K562 (cell line): ENCODE results near the gene CASKIN1.

Experiments used
- ARID4B ChIP-seq: sonication (generic); formaldehyde crosslinking; IDR thresholded peaks from 2 replicates; pipeline ENCODE4 v1.8.0; 2022; ENCODE audit warnings: mild to moderate bottlenecking, missing genetic modification reagents
- CTCF ChIP-seq, 3 experiments: IDR thresholded peaks in 2 of 3; conservative IDR thresholded peaks in 1 of 3; 2 replicates each; pipeline ENCODE4 v1.5.1; 2011 to 2012; ENCODE audit warnings: low read length in 3 of 3, mild to moderate bottlenecking in 3 of 3, control low read depth in 2 of 3, improper control_type of control experiment in 1 of 3, inconsistent platforms in 1 of 3, low read depth in 1 of 3, mixed read lengths in 1 of 3, moderate library complexity in 1 of 3; ENCODE audit not compliant: insufficient read depth in 2 of 3
- HNRNPH1 ChIP-seq: fragments of 200-400 bp; formaldehyde crosslinking; optimal IDR thresholded peaks from 2 replicates; pipeline ENCODE3; 2017; ENCODE audit warnings: low read depth, mild to moderate bottlenecking, low read length, moderate library complexity
- SIX5 ChIP-seq, 2 experiments: IDR thresholded peaks; 2 replicates each; pipeline ENCODE4 v1.6.1; 2011; ENCODE audit warnings: low read length in 2 of 2, borderline replicate concordance in 1 of 2, low read depth in 1 of 2, mild to moderate bottlenecking in 1 of 2, moderate library complexity in 1 of 2; ENCODE audit not compliant: insufficient read depth in 1 of 2
- ZNF146 ChIP-seq: IDR thresholded peaks from one replicate; pipeline ENCODE4 v1.6.1; 2018; ENCODE audit warnings: missing compliant biosample characterization; ENCODE audit not compliant: unreplicated experiment
- TF ChIP-seq, protein P1 (sequence below), 2 experiments: fragments of 450-650 bp in 1 of 2; IDR thresholded peaks; 2 replicates each; pipeline ENCODE4 v1.6.1; 2011 to 2017; ENCODE audit warnings: low read depth in 2 of 2, antibody characterized with exemption in 1 of 2, borderline replicate concordance in 1 of 2, low read length in 1 of 2, mild to moderate bottlenecking in 1 of 2, mixed read lengths in 1 of 2; ENCODE audit not compliant: control insufficient read depth in 1 of 2
- TF ChIP-seq, protein P2 (sequence below): sonication (generic); formaldehyde crosslinking; IDR thresholded peaks from 2 replicates; pipeline ENCODE4 v1.9.0; 2022; ENCODE audit warnings: mild to moderate bottlenecking, missing genetic modification reagents

DNA sequence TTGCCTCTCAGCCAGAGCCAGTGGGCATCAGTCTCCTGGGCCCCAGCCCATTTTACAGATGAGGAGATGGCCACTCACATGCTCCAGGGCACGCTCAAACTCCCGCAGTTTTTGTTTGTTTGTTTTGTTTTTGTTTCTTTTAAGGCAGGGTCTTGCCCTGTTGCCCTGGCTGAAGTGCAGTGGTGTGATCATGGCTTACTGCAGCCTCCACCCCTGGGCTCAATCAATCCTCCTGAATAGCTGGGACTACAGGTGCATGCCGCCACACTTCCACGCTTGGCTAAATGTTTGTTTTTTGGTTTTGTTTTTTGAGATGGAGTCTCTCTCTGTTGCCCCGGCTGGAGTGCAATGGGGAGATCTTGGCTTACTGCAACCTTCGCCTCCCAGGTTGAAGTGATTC is 30.5 kb upstream of the CASKIN1 start:
- TF ChIP-seq, protein P1, sequence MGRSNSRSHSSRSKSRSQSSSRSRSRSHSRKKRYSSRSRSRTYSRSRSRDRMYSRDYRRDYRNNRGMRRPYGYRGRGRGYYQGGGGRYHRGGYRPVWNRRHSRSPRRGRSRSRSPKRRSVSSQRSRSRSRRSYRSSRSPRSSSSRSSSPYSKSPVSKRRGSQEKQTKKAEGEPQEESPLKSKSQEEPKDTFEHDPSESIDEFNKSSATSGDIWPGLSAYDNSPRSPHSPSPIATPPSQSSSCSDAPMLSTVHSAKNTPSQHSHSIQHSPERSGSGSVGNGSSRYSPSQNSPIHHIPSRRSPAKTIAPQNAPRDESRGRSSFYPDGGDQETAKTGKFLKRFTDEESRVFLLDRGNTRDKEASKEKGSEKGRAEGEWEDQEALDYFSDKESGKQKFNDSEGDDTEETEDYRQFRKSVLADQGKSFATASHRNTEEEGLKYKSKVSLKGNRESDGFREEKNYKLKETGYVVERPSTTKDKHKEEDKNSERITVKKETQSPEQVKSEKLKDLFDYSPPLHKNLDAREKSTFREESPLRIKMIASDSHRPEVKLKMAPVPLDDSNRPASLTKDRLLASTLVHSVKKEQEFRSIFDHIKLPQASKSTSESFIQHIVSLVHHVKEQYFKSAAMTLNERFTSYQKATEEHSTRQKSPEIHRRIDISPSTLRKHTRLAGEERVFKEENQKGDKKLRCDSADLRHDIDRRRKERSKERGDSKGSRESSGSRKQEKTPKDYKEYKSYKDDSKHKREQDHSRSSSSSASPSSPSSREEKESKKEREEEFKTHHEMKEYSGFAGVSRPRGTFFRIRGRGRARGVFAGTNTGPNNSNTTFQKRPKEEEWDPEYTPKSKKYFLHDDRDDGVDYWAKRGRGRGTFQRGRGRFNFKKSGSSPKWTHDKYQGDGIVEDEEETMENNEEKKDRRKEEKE (IDR thresholded peaks at IDR 0.05; ENCODE audit: borderline replicate concordance in 1 of 2, control insufficient read depth in 1 of 2, low read depth in 2 of 2, low read length in 1 of 2): no peak
- TF ChIP-seq HNRNPH1: no peak
- no peak for TF ChIP-seq CTCF (IDR thresholded peaks at IDR 0.05 in 2 of 3, conservative IDR thresholded peaks at IDR 0.05 in 1 of 3; ENCODE audit: insufficient read depth in 2 of 3, low read depth in 1 of 3, low read length in 3 of 3)
- no peak for TF ChIP-seq ZNF146
- no peak for TF ChIP-seq SIX5 (IDR thresholded peaks at IDR 0.05; ENCODE audit: borderline replicate concordance in 1 of 2, insufficient read depth in 1 of 2, low read depth in 1 of 2, low read length in 2 of 2)
- TF ChIP-seq, protein P2, sequence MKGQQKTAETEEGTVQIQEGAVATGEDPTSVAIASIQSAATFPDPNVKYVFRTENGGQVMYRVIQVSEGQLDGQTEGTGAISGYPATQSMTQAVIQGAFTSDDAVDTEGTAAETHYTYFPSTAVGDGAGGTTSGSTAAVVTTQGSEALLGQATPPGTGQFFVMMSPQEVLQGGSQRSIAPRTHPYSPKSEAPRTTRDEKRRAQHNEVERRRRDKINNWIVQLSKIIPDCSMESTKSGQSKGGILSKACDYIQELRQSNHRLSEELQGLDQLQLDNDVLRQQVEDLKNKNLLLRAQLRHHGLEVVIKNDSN (CRISPR knock-in tag): no peak
- no peak for TF ChIP-seq ARID4B (CRISPR knock-in tag)
